HepG2 (cell line): ENCODE measurements around the gene EEF1E1. TPM values are rescaled to one million over a fixed set of nuclear protein-coding genes. Genes with fewer than 3 reads are reported as not detected.

Experiments
- CENPX ChIP-seq: sonication (generic); formaldehyde crosslinking; IDR thresholded peaks from 2 replicates; pipeline ENCODE4 v1.9.0; 2021; ENCODE audit warnings: mild to moderate bottlenecking, missing genetic modification reagents, moderate library complexity
- FOXA3 ChIP-seq: IDR thresholded peaks from 2 replicates; pipeline ENCODE4 v1.6.1; 2016; ENCODE audit warnings: missing genetic modification reagents, missing compliant biosample characterization
- GFI1 ChIP-seq: sonication (generic); formaldehyde crosslinking; IDR thresholded peaks from 2 replicates; pipeline ENCODE4 v1.5.0; 2020; ENCODE audit warnings: missing genetic modification reagents, mild to moderate bottlenecking, borderline replicate concordance
- GLI4 ChIP-seq: sonication (generic); formaldehyde crosslinking; IDR thresholded peaks from 2 replicates; pipeline ENCODE4 v1.5.1; 2020; ENCODE audit warnings: missing genetic modification reagents, mild to moderate bottlenecking, moderate library complexity, borderline replicate concordance
- HMGXB3 ChIP-seq: sonication (generic); formaldehyde crosslinking; IDR thresholded peaks from 2 replicates; pipeline ENCODE4 v1.4.0; 2020; ENCODE audit warnings: missing genetic modification reagents, borderline replicate concordance
- MAF1 ChIP-seq: sonication (generic); formaldehyde crosslinking; IDR thresholded peaks from 2 replicates; pipeline ENCODE4 v1.5.0; 2020; ENCODE audit warnings: missing genetic modification reagents, borderline replicate concordance
- MIXL1 ChIP-seq: IDR thresholded peaks from 2 replicates; pipeline ENCODE4 v1.6.1; 2016
- PPARG ChIP-seq: conservative IDR thresholded peaks from 2 replicates; pipeline ENCODE4 v1.6.1; 2016; ENCODE audit warnings: missing biosample characterization, missing genetic modification reagents
- ZBTB49 ChIP-seq: sonication (generic); formaldehyde crosslinking; IDR thresholded peaks from 2 replicates; pipeline ENCODE4 v1.4.0; 2020; ENCODE audit warnings: missing genetic modification reagents, borderline replicate concordance
- ZFP36L1 ChIP-seq: sonication (generic); formaldehyde crosslinking; IDR thresholded peaks from 2 replicates; pipeline ENCODE4 v1.8.0; 2022; ENCODE audit warnings: mild to moderate bottlenecking, missing genetic modification reagents, moderate library complexity
- ZGPAT ChIP-seq: IDR thresholded peaks from 2 replicates; pipeline ENCODE4 v1.6.1; 2016; ENCODE audit warnings: mild to moderate bottlenecking
- ZNF10 ChIP-seq: sonication (generic); formaldehyde crosslinking; IDR thresholded peaks from 2 replicates; pipeline ENCODE4 v1.4.0; 2020; ENCODE audit warnings: mild to moderate bottlenecking, low read depth, missing genetic modification reagents, borderline replicate concordance
- ZNF180 ChIP-seq: sonication (generic); formaldehyde crosslinking; IDR thresholded peaks from 2 replicates; pipeline ENCODE4 v1.4.0; 2020; ENCODE audit warnings: low read depth, missing genetic modification reagents, borderline replicate concordance
- ZNF256 ChIP-seq: sonication (generic); formaldehyde crosslinking; conservative IDR thresholded peaks from 2 replicates; pipeline ENCODE4 v1.4.0; 2020; ENCODE audit warnings: missing genetic modification reagents
- ZNF264 ChIP-seq: sonication (generic); formaldehyde crosslinking; IDR thresholded peaks from 2 replicates; pipeline ENCODE4 v1.4.0; 2020; ENCODE audit warnings: missing genetic modification reagents
- ZNF337 ChIP-seq: sonication (generic); formaldehyde crosslinking; IDR thresholded peaks from 2 replicates; pipeline ENCODE4 v1.5.1; 2020; ENCODE audit warnings: missing genetic modification reagents, low read depth, mild to moderate bottlenecking, borderline replicate concordance
- ZNF512 ChIP-seq: sonication (generic); formaldehyde crosslinking; IDR thresholded peaks from 2 replicates; pipeline ENCODE4 v1.4.0; 2020; ENCODE audit warnings: mild to moderate bottlenecking, missing genetic modification reagents
- ZNF598 ChIP-seq: sonication (generic); formaldehyde crosslinking; IDR thresholded peaks from 2 replicates; pipeline ENCODE4 v1.5.1; 2020; ENCODE audit warnings: mild to moderate bottlenecking, missing genetic modification reagents, borderline replicate concordance
- ZNF614 ChIP-seq: IDR thresholded peaks from 2 replicates; pipeline ENCODE4 v1.6.1; 2018; ENCODE audit warnings: missing biosample characterization, missing genetic modification reagents, inconsistent platforms, borderline replicate concordance
- polyA plus RNA-seq, 8 experiments: library from polyadenylated mRNA; depleted of rRNA in 3 of 8; stranded (reverse) in 7 of 8; unstranded in 1 of 8; fragments of >200 nt; fragmentation: Illumina TruSeq in 4 of 8; extraction: Trizol in 4 of 8; gene quantifications; 2 replicates each; pipeline versions ENCODE4 v1.2.1 to v1.2.3, GENCODE V29; 2011 to 2016; ENCODE audit warnings: low read depth in 4 of 8, missing spikeins in 1 of 8, mixed read lengths in 1 of 8; ENCODE audit not compliant: insufficient read depth in 1 of 8
- total RNA-seq, 5 experiments: library from RNA; depleted of rRNA; stranded (reverse); fragments of >200 nt; fragmentation: Illumina TruSeq; extraction: Trizol; gene quantifications; 2 replicates each; pipeline ENCODE4 v1.2.3, GENCODE V29; 2016; ENCODE audit warnings: low read depth in 1 of 5

EEF1E1 gene
- total and polyA plus RNA-seq, 2 of the 13 experiments (the other 11 are each of a cell fraction or from before 2014, with no cell fraction given): 128 to 188 TPM

DNA sequence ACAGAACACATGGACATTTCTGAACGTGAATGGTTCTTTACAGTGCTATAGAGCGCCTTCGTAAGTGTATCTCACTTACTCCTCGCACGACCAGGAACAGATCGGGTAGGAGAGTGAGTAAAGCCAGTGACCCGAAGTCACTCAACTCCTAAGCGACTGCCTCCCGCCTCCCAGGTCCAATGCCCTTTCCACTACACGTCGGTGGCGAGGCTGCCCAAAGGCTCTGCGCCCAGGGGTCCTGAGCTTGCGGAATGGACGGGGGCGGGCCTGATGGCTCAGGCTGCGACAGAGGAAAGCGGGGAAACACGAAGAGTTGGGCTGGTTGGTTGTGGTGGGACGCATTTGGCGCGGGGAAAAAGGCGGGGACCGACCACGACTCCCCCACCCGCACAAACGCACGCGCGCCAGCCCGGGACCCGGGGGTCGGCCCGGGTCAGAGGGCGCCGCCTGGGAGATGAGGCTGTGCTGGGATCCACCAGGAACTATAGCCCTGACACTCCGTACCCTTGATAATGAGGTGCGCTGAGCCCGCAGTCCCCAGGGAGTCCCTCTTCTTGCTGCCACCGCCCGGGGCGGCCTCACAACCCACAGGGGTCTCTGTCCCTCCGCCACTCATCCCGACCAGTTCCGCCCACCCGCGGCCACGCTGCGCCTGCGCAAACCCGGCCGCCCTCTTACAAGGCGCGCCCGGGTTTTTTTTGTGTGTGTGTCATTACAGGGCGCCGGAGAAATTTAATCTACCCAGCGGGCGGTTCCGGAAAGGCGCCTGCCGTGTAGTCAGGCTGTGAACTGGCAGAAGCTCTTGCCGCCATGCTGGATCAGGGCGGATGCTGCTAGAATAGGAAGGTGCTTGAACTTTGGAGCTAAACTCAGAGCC lies 38.3 kb downstream of the EEF1E1 start, which contains the start of gene BLOC1S5 (continued):
- TF ChIP-seq ZGPAT (CRISPR knock-in tag) (peak; percentile 99), ZNF180 (CRISPR knock-in tag) (no peak), ZNF598 (CRISPR knock-in tag) (peak; percentile 89; the same call in 1 of the 2 replicates), ZBTB49 (CRISPR knock-in tag) (0 out of 2 replicates have a peak, but pooled peaks have one; percentile 14), ZFP36L1 (CRISPR knock-in tag) (no peak), MAF1 (CRISPR knock-in tag) (peak; percentile 54; the same call in 1 of the 2 replicates), ZNF512 (CRISPR knock-in tag) (no peak), MIXL1 (CRISPR knock-in tag) (peak; percentile 87; the same call in 1 of the 2 replicates), ZNF264 (peak; percentile 59; the same call in 1 of the 2 replicates), FOXA3 (CRISPR knock-in tag) (peak; percentile 72), ZNF10 (CRISPR knock-in tag) (no peak), ZNF256 (CRISPR knock-in tag) (peak; percentile 96), GLI4 (CRISPR knock-in tag) (peak; percentile 96), ZNF337 (no peak), ZNF614 (CRISPR knock-in tag) (peak; percentile 93), PPARG (CRISPR knock-in tag) (peak; percentile 22; the same call in 1 of the 2 replicates), CENPX (CRISPR knock-in tag) (no peak), GFI1 (CRISPR knock-in tag) (peak; percentile 65; the same call in 1 of the 2 replicates), HMGXB3 (CRISPR knock-in tag) (peak; percentile 97)
